ENCODE results near the gene DIPK1A. TPM values are rescaled to one million over a fixed set of nuclear protein-coding genes. Genes with fewer than 3 reads are reported as not detected.
A peak's percentile ranks its signal among the peaks of the same experiment; 100 is the strongest.

Gene DIPK1A
- polyA plus RNA-seq, 2 of the 4 experiments (the other 2 are of a cell fraction) = 12.4 to 21.1 TPM

- FAIRE-seq (no peak), ATAC-seq (peak; percentile 51 to 68; a peak in 4 of 6 replicates), DNase-seq (ENCODE audit: low read depth in 1 of 2, low spot score in 1 of 2) (no peak)
- Histone ChIP-seq H3K4me2 (no peak overlapping the region), H3K4me1 (no peaks in the 10 kb centered on the region), H3K9me3 (no peaks in the 10 kb centered on the region), H3K27ac (no peak overlapping the region), H3K4me3 (no peak overlapping the region)
- POLR2A ChIA-PET = interaction anchor here (0.8 to 1.7 kb wide), 2 partner anchors 12 kb away, joined by 3 to 5 read pairs; partner anchors contain the start of gene RPL5
- WGBS (ENCODE audit: missing lambda C conversion rate) = 61% methylated on average over 3 of the region's 3 CpGs
- TF ChIP-seq USF2 (IDR thresholded peaks at IDR 0.05) = no peak
- no peak for TF ChIP-seq SMC3 (IDR thresholded peaks at IDR 0.05)
- no peak for TF ChIP-seq FOSB (CRISPR knock-in tag; IDR thresholded peaks at IDR 0.05)
- no peak for TF ChIP-seq HEYL (CRISPR knock-in tag; IDR thresholded peaks at IDR 0.05)
- TF ChIP-seq TFCP2L1 (CRISPR knock-in tag; IDR thresholded peaks at IDR 0.05) = no peak
- TF ChIP-seq GATA3 (IDR thresholded peaks at IDR 0.05; ENCODE audit: borderline replicate concordance) = no peak
- TF ChIP-seq, protein P1, sequence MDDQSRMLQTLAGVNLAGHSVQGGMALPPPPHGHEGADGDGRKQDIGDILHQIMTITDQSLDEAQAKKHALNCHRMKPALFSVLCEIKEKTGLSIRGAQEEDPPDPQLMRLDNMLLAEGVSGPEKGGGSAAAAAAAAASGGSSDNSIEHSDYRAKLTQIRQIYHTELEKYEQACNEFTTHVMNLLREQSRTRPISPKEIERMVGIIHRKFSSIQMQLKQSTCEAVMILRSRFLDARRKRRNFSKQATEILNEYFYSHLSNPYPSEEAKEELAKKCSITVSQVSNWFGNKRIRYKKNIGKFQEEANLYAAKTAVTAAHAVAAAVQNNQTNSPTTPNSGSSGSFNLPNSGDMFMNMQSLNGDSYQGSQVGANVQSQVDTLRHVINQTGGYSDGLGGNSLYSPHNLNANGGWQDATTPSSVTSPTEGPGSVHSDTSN (IDR thresholded peaks at IDR 0.05) = no peak
- TF ChIP-seq HDAC2 (IDR thresholded peaks at IDR 0.05) = no peak
- no peak for TF ChIP-seq MYC (IDR thresholded peaks at IDR 0.05; ENCODE audit: borderline replicate concordance, low read length)
- TF ChIP-seq E2F6 (IDR thresholded peaks at IDR 0.05; ENCODE audit: borderline replicate concordance, low read depth) = no peak
- no peak for TF ChIP-seq ATOH8 (CRISPR knock-in tag; IDR thresholded peaks at IDR 0.05; ENCODE audit: low read depth)
- TF ChIP-seq FOXS1 (CRISPR knock-in tag; IDR thresholded peaks at IDR 0.05) = no peak
- TF ChIP-seq HES2 (IDR thresholded peaks at IDR 0.05) = no peak
- TF ChIP-seq, protein P2, sequence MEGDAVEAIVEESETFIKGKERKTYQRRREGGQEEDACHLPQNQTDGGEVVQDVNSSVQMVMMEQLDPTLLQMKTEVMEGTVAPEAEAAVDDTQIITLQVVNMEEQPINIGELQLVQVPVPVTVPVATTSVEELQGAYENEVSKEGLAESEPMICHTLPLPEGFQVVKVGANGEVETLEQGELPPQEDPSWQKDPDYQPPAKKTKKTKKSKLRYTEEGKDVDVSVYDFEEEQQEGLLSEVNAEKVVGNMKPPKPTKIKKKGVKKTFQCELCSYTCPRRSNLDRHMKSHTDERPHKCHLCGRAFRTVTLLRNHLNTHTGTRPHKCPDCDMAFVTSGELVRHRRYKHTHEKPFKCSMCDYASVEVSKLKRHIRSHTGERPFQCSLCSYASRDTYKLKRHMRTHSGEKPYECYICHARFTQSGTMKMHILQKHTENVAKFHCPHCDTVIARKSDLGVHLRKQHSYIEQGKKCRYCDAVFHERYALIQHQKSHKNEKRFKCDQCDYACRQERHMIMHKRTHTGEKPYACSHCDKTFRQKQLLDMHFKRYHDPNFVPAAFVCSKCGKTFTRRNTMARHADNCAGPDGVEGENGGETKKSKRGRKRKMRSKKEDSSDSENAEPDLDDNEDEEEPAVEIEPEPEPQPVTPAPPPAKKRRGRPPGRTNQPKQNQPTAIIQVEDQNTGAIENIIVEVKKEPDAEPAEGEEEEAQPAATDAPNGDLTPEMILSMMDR (IDR thresholded peaks at IDR 0.05) = no peak
- no peak for TF ChIP-seq ESRRA (IDR thresholded peaks at IDR 0.05; ENCODE audit: borderline replicate concordance, low read length)
- no peak for TF ChIP-seq HOXB13 (CRISPR knock-in tag; IDR thresholded peaks at IDR 0.05; ENCODE audit: low read depth)
- TF ChIP-seq, protein P3, sequence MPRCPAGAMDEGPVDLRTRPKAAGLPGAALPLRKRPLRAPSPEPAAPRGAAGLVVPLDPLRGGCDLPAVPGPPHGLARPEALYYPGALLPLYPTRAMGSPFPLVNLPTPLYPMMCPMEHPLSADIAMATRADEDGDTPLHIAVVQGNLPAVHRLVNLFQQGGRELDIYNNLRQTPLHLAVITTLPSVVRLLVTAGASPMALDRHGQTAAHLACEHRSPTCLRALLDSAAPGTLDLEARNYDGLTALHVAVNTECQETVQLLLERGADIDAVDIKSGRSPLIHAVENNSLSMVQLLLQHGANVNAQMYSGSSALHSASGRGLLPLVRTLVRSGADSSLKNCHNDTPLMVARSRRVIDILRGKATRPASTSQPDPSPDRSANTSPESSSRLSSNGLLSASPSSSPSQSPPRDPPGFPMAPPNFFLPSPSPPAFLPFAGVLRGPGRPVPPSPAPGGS (IDR thresholded peaks at IDR 0.05) = no peak
- no peak for TF ChIP-seq BHLHE40 (IDR thresholded peaks at IDR 0.05; ENCODE audit: low read depth, low read length)
- CTCF ChIA-PET = interaction anchor here (0.5 to 2.2 kb wide), 3 partner anchors 12 to 796 kb away, joined by 3 to 10 read pairs (median 3); partner anchors contain the start of gene RPL5
Measured at GRCh38 chr1:92820024-92820423, 141.2 kb downstream of the DIPK1A start.
